K562 (cell line): ENCODE data around the gene NLRP6. TPM values are rescaled to one million over a fixed set of nuclear protein-coding genes. Genes with fewer than 3 reads are reported as not detected.

Source experiments
- CHD1 ChIP-seq: fragments of 200-600 bp; sonication (generic); IDR thresholded peaks from one replicate; pipeline ENCODE4 v1.6.1; 2012; ENCODE audit warnings: mild to moderate bottlenecking, moderate library complexity, low read length, inconsistent platforms
- CREB1 ChIP-seq, 2 experiments: sonication (generic) in 1 of 2; formaldehyde crosslinking in 1 of 2; IDR thresholded peaks; 2 replicates each; pipeline versions ENCODE4 v1.6.1 to v1.8.0; 2012 to 2022; ENCODE audit warnings: inconsistent platforms in 1 of 2, mild to moderate bottlenecking in 1 of 2, missing genetic modification reagents in 1 of 2, moderate library complexity in 1 of 2
- HDAC3 ChIP-seq: fragments of 450-650 bp; IDR thresholded peaks from 2 replicates; pipeline ENCODE4 v1.6.1; 2018; ENCODE audit warnings: borderline replicate concordance, mild to moderate bottlenecking, moderate library complexity; ENCODE audit not compliant: partially characterized antibody
- HNRNPL ChIP-seq: fragments of 200-400 bp; formaldehyde crosslinking; IDR thresholded peaks from 2 replicates; pipeline ENCODE4 v1.6.1; 2017; ENCODE audit warnings: low read depth, mild to moderate bottlenecking, low read length
- MCM5 ChIP-seq: fragments of 450-650 bp; IDR thresholded peaks from 2 replicates; pipeline ENCODE4 v1.6.1; 2016; ENCODE audit warnings: low read depth
- NFIC ChIP-seq: fragments of 450-650 bp; IDR thresholded peaks from 2 replicates; pipeline ENCODE4 v1.6.1; 2017; ENCODE audit warnings: mild to moderate bottlenecking, inconsistent platforms
- POLR3G ChIP-seq: IDR thresholded peaks from 2 replicates; pipeline ENCODE4 v1.6.1; 2011; ENCODE audit not compliant: insufficient read length, insufficient replicate concordance; ENCODE audit errors: extremely low read depth
- PRPF4 ChIP-seq: fragments of 200-400 bp; formaldehyde crosslinking; IDR thresholded peaks from one replicate; pipeline ENCODE4 v1.6.1; 2017; ENCODE audit warnings: low read length, low read depth, mild to moderate bottlenecking; ENCODE audit not compliant: insufficient read depth, poor library complexity, severe bottlenecking
- PTBP1 ChIP-seq: fragments of 200-400 bp; formaldehyde crosslinking; IDR thresholded peaks from 2 replicates; pipeline ENCODE4 v1.6.1; 2017; ENCODE audit warnings: low read depth, low read length
- ZNF174 ChIP-seq: fragments of 250-450 bp; sonication (Bioruptor Pico); IDR thresholded peaks from 2 replicates; pipeline ENCODE4 v1.4.0; 2020; ENCODE audit warnings: mild to moderate bottlenecking
- ZNF282 ChIP-seq: sonication (generic); formaldehyde crosslinking; IDR thresholded peaks from 2 replicates; pipeline ENCODE4 v1.8.1; 2023; ENCODE audit warnings: missing genetic modification reagents
- ZNF347 ChIP-seq: fragments of 450-650 bp; formaldehyde crosslinking; IDR thresholded peaks from 2 replicates; pipeline ENCODE4 v1.4.0; 2020; ENCODE audit warnings: low read depth, mild to moderate bottlenecking, moderate library complexity
- polyA plus RNA-seq, 8 experiments: library from polyadenylated mRNA; depleted of rRNA in 4 of 8; stranded (reverse) in 5 of 8; unstranded in 3 of 8; fragments of >200 nt; fragmentation: Nextera tagmentation in 2 of 8; fragmentation: Illumina TruSeq in 1 of 8; extraction: Ambion mirVana in 2 of 8; extraction: Trizol in 1 of 8; gene quantifications; 2 replicates each; pipeline versions ENCODE4 v1.2.1 to v1.2.3, GENCODE V29; 2011 to 2014; ENCODE audit warnings: inconsistent platforms in 1 of 8, missing spikeins in 1 of 8
- total RNA-seq, 7 experiments: library from RNA; depleted of rRNA in 6 of 7; stranded (reverse); fragments of >200 nt in 6 of 7; fragmentation: Illumina TruSeq in 2 of 7; extraction: Trizol in 2 of 7; gene quantifications; 2 replicates each; pipeline versions ENCODE4 v1.2.1 to v1.2.3, GENCODE V29; 2011 to 2021; ENCODE audit warnings: low replicate concordance in 1 of 7
- TF ChIP-seq, protein P1 (sequence below): fragments of 250-450 bp; sonication (Bioruptor Pico); IDR thresholded peaks from 2 replicates; pipeline ENCODE4 v1.8.0; 2022; ENCODE audit warnings: inconsistent platforms
- TF ChIP-seq, protein P2 (sequence below): sonication (generic); formaldehyde crosslinking; IDR thresholded peaks from 2 replicates; pipeline ENCODE4 v1.8.0; 2022; ENCODE audit warnings: missing genetic modification reagents, mild to moderate bottlenecking, borderline replicate concordance
- TF ChIP-seq, protein P3 (sequence below): fragments of 250-450 bp; sonication (Bioruptor Pico); IDR thresholded peaks from 2 replicates; pipeline ENCODE4 v1.4.0; 2020; ENCODE audit warnings: mild to moderate bottlenecking, moderate library complexity, borderline replicate concordance
- TF ChIP-seq, protein P4 (sequence below): sonication (generic); formaldehyde crosslinking; IDR thresholded peaks from 2 replicates; pipeline ENCODE4 v1.8.1; 2022; ENCODE audit warnings: missing genetic modification reagents
- TF ChIP-seq, protein P5 (sequence below): sonication (generic); formaldehyde crosslinking; IDR thresholded peaks from 2 replicates; pipeline ENCODE4 v1.8.0; 2022; ENCODE audit warnings: mild to moderate bottlenecking, missing genetic modification reagents
- TF ChIP-seq, protein P6 (sequence below): sonication (generic); formaldehyde crosslinking; IDR thresholded peaks from 2 replicates; pipeline ENCODE4 v1.8.1; 2023; ENCODE audit warnings: mild to moderate bottlenecking, missing genetic modification reagents, moderate library complexity

Gene NLRP6
- total and polyA plus RNA-seq, 9 of the 15 experiments (the other 6 are each of a cell fraction or from before 2014, with no cell fraction given): 0.03 to 0.18 (median 0.15) TPM; not detected in 5

DNA sequence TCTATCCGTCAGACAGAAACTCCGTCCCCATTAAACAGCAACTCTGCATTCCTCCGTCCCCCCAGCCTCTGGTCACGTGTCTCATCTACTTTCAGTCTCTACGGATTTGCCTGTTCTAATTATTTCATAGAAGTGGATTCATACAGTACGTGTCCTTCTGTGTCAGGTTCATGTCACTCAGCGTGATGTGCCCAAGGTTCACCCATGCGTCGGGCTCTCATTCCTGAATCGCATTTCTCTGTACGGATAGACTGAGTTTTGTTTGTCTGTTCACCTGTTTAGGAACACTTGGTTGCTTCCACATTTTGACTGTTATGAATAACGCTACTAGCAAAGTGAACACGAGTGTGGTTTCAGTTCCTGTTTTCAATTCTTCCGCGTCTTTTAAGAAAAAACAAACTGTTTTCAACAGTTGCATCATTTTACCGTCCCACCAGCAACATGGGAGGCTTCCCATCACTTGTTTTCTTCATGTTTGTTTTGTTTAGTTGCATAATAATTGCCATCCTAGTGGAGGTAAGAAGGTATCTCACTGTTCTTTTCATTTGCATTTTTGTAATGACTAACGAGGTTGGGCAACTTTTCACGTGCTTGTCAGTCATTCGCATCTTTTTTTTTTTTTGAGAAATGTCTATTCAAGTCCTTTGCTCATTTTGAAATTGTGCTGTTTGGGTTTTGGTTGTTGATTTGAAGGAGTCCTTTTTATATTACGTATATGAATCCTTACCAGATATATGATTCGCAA is 8.9 kb upstream of the NLRP6 start (continued):
- TF ChIP-seq, protein P1, sequence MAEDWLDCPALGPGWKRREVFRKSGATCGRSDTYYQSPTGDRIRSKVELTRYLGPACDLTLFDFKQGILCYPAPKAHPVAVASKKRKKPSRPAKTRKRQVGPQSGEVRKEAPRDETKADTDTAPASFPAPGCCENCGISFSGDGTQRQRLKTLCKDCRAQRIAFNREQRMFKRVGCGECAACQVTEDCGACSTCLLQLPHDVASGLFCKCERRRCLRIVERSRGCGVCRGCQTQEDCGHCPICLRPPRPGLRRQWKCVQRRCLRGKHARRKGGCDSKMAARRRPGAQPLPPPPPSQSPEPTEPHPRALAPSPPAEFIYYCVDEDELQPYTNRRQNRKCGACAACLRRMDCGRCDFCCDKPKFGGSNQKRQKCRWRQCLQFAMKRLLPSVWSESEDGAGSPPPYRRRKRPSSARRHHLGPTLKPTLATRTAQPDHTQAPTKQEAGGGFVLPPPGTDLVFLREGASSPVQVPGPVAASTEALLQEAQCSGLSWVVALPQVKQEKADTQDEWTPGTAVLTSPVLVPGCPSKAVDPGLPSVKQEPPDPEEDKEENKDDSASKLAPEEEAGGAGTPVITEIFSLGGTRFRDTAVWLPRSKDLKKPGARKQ (CRISPR knock-in tag): no peak
- TF ChIP-seq, protein P2, sequence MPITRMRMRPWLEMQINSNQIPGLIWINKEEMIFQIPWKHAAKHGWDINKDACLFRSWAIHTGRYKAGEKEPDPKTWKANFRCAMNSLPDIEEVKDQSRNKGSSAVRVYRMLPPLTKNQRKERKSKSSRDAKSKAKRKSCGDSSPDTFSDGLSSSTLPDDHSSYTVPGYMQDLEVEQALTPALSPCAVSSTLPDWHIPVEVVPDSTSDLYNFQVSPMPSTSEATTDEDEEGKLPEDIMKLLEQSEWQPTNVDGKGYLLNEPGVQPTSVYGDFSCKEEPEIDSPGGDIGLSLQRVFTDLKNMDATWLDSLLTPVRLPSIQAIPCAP (CRISPR knock-in tag): no peak
- TF ChIP-seq, protein P3, sequence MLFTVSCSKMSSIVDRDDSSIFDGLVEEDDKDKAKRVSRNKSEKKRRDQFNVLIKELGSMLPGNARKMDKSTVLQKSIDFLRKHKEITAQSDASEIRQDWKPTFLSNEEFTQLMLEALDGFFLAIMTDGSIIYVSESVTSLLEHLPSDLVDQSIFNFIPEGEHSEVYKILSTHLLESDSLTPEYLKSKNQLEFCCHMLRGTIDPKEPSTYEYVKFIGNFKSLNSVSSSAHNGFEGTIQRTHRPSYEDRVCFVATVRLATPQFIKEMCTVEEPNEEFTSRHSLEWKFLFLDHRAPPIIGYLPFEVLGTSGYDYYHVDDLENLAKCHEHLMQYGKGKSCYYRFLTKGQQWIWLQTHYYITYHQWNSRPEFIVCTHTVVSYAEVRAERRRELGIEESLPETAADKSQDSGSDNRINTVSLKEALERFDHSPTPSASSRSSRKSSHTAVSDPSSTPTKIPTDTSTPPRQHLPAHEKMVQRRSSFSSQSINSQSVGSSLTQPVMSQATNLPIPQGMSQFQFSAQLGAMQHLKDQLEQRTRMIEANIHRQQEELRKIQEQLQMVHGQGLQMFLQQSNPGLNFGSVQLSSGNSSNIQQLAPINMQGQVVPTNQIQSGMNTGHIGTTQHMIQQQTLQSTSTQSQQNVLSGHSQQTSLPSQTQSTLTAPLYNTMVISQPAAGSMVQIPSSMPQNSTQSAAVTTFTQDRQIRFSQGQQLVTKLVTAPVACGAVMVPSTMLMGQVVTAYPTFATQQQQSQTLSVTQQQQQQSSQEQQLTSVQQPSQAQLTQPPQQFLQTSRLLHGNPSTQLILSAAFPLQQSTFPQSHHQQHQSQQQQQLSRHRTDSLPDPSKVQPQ: no peak
- TF ChIP-seq POLR3G (no peak), PRPF4 (no peak), CHD1 (no peak), NFIC (no peak), MCM5 (no peak), ZNF282 (CRISPR knock-in tag) (no peak), HDAC3 (no peak), HNRNPL (no peak), CREB1 (IDR thresholded peaks at IDR 0.05) (no peak), CREB1 (CRISPR knock-in tag; IDR thresholded peaks at IDR 0.05) (0 out of 2 replicates have a peak, but pooled peaks have one; percentile 33), ZNF174 (no peak), ZNF347 (CRISPR knock-in tag) (no peak), PTBP1 (no peak)
- TF ChIP-seq, protein P4, sequence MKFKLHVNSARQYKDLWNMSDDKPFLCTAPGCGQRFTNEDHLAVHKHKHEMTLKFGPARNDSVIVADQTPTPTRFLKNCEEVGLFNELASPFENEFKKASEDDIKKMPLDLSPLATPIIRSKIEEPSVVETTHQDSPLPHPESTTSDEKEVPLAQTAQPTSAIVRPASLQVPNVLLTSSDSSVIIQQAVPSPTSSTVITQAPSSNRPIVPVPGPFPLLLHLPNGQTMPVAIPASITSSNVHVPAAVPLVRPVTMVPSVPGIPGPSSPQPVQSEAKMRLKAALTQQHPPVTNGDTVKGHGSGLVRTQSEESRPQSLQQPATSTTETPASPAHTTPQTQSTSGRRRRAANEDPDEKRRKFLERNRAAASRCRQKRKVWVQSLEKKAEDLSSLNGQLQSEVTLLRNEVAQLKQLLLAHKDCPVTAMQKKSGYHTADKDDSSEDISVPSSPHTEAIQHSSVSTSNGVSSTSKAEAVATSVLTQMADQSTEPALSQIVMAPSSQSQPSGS: no peak
- TF ChIP-seq, protein P5, sequence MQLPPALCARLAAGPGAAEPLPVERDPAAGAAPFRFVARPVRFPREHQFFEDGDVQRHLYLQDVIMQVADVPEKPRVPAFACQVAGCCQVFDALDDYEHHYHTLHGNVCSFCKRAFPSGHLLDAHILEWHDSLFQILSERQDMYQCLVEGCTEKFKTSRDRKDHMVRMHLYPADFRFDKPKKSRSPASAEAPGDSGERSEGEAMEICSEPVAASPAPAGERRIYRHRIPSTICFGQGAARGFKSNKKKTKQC (CRISPR knock-in tag): no peak
- TF ChIP-seq, protein P6, sequence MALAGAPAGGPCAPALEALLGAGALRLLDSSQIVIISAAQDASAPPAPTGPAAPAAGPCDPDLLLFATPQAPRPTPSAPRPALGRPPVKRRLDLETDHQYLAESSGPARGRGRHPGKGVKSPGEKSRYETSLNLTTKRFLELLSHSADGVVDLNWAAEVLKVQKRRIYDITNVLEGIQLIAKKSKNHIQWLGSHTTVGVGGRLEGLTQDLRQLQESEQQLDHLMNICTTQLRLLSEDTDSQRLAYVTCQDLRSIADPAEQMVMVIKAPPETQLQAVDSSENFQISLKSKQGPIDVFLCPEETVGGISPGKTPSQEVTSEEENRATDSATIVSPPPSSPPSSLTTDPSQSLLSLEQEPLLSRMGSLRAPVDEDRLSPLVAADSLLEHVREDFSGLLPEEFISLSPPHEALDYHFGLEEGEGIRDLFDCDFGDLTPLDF (CRISPR knock-in tag): no peak
